Endodermal cell (in vitro differentiated cells): ENCODE data around the gene PBXIP1. TPM values are rescaled to one million over a fixed set of nuclear protein-coding genes. Genes with fewer than 3 reads are reported as not detected.
"Not testable (repeated sequence)": the region's sequence is repeated elsewhere in the genome, so short reads cannot be mapped to it uniquely, and the experiment has no call there.

Source experiments
- DNase-seq: peaks from one replicate; pipeline ENCODE4 v3.0.0-alpha.2; 2017
- H3K27ac ChIP-seq: 2 replicates; pipeline ENCODE4 v1.5.1; 2013; ENCODE audit warnings: mild to moderate bottlenecking, low read depth, low read length, moderate library complexity
- H3K27me3 ChIP-seq: 2 replicates; pipeline ENCODE4 v1.6.1; 2013; ENCODE audit warnings: mild to moderate bottlenecking, low read length, moderate library complexity; ENCODE audit not compliant: insufficient read depth, control insufficient read depth, poor library complexity, severe bottlenecking
- H3K36me3 ChIP-seq: 2 replicates; pipeline ENCODE4 v1.7.0; 2013; ENCODE audit warnings: mild to moderate bottlenecking, low read length, moderate library complexity; ENCODE audit not compliant: control insufficient read depth, insufficient read depth
- H3K4me1 ChIP-seq: one replicate; pipeline ENCODE4 v1.7.0; 2013; ENCODE audit warnings: low read length; ENCODE audit not compliant: control insufficient read depth, insufficient read depth
- H3K4me3 ChIP-seq: 2 replicates; pipeline ENCODE4 v1.5.1; 2013; ENCODE audit warnings: mild to moderate bottlenecking, low read length, moderate library complexity
- H3K9ac ChIP-seq: 2 replicates; pipeline ENCODE4 v1.6.1; 2013; ENCODE audit warnings: mild to moderate bottlenecking, low read length, moderate library complexity; ENCODE audit not compliant: poor library complexity, severe bottlenecking; ENCODE audit errors: extremely low read depth
- H3K9me3 ChIP-seq: 2 replicates; pipeline ENCODE4 v1.6.1; 2013; ENCODE audit warnings: mild to moderate bottlenecking, low read length, moderate library complexity; ENCODE audit not compliant: control insufficient read depth
- H3K27ac Mint-ChIP-seq: 2 replicates; pipeline ENCODE4 v1.8.0; 2020; ENCODE audit warnings: mixed read lengths
- H3K27me3 Mint-ChIP-seq: 2 replicates; pipeline ENCODE4 v1.8.0; 2021; ENCODE audit warnings: mild to moderate bottlenecking, mixed read lengths; ENCODE audit not compliant: insufficient read depth
- H3K36me3 Mint-ChIP-seq: 2 replicates; pipeline ENCODE4 v1.8.0; 2020; ENCODE audit warnings: low read depth, mixed read lengths
- H3K4me1 Mint-ChIP-seq: 2 replicates; pipeline ENCODE4 v1.8.0; 2020; ENCODE audit warnings: mixed read lengths
- H3K4me3 Mint-ChIP-seq: 2 replicates; pipeline ENCODE4 v1.8.0; 2020; ENCODE audit warnings: mild to moderate bottlenecking, moderate library complexity, mixed read lengths
- H3K9me3 Mint-ChIP-seq: 2 replicates; pipeline ENCODE4 v1.8.0; 2020; ENCODE audit warnings: mild to moderate bottlenecking, mixed read lengths
- CTCF ChIP-seq: fragments of 200-600 bp; sonication (generic); conservative IDR thresholded peaks from 2 replicates; pipeline ENCODE4 v1.5.0; 2021; ENCODE audit warnings: antibody characterized with exemption, mild to moderate bottlenecking
- WGBS, 2 experiments: methylation state at CpG; one replicate each; pipeline versions ENCODE4 v1.1.5 to v1.1.7; 2013; ENCODE audit warnings: missing lambda C conversion rate in 2 of 2, mixed read lengths in 1 of 2; ENCODE audit not compliant: insufficient coverage in 1 of 2, insufficient read length in 1 of 2; 5-methylcytosine and 5-hydroxymethylcytosine counted together
- total RNA-seq, 2 donors: library from RNA; stranded (reverse); fragmentation: NEBNext Ultra II Directional in 1 of 2; extraction: Animal tissue kit (Norgen Biotek cat#: 25700) in 1 of 2; gene quantifications; 2 replicates in 1 of 2; 3 replicates in 1 of 2; pipeline ENCODE4 v1.2.1, GENCODE V29; 2021

Gene PBXIP1
- total RNA-seq, 2 donors from 2014 or later, result 42.5 to 61.3 TPM

GRCh38 chr1:154989195-154989860, 33.4 kb upstream of the PBXIP1 start:
- Mint-ChIP-seq H3K36me3 (peaks cover 37% of the 10 kb centered on the region), H3K27ac (peak overlapping the region; percentile 35), H3K9me3 (no peaks in the 10 kb centered on the region), H3K27me3 (no peaks in the 10 kb centered on the region), H3K4me1 (no peaks in the 10 kb centered on the region), H3K4me3 (no peak overlapping the region)
- no peaks in the 10 kb centered on the region for H3K27me3 ChIP-seq
- H3K4me3 ChIP-seq, result no peak overlapping the region
- no peak overlapping the region for H3K9ac ChIP-seq
- no peak overlapping the region for H3K27ac ChIP-seq
- no peak for TF ChIP-seq CTCF
- H3K4me1 ChIP-seq, result no peaks in the 10 kb centered on the region
- peaks cover 42% of the 10 kb centered on the region for H3K36me3 ChIP-seq
- 94% methylated on average over 3 of the region's 3 CpGs; no CpG with 5 or more reads in 1 of the 2 experiments for WGBS, 2 experiments
- no peaks in the 10 kb centered on the region for H3K9me3 ChIP-seq
- no peak for DNase-seq

GRCh38 chr1:154988058-154988954, 32.4 kb upstream of the PBXIP1 start:
- DNase-seq, result no peak
- no peaks in the 10 kb centered on the region for H3K9me3 ChIP-seq
- H3K9ac ChIP-seq, result no peak overlapping the region
- WGBS, 2 experiments, result 94 to 97% methylated on average over 14 to 17 of the region's 17 CpGs
- no peaks in the 10 kb centered on the region for H3K27me3 ChIP-seq
- Mint-ChIP-seq H3K36me3 (peaks cover 37% of the 10 kb centered on the region), H3K9me3 (no peaks in the 10 kb centered on the region), H3K4me3 (no peak overlapping the region), H3K27ac (no peak overlapping the region), H3K27me3 (no peaks in the 10 kb centered on the region), H3K4me1 (peaks cover 4% of the 10 kb centered on the region)
- TF ChIP-seq CTCF, result no peak
- H3K4me1 ChIP-seq, result no peaks in the 10 kb centered on the region
- H3K27ac ChIP-seq, result no peak overlapping the region
- H3K36me3 ChIP-seq, result peaks cover 42% of the 10 kb centered on the region
- no peak overlapping the region for H3K4me3 ChIP-seq

- H3K4me1 Mint-ChIP-seq, result peaks cover 4% of the 10 kb centered on the region
- no peak overlapping the region for H3K27ac ChIP-seq
- H3K4me3 Mint-ChIP-seq, result no peak overlapping the region
- H3K36me3 Mint-ChIP-seq, result peaks cover 39% of the 10 kb centered on the region
- peaks cover 42% of the 10 kb centered on the region for H3K36me3 ChIP-seq
- no peak overlapping the region for H3K27ac Mint-ChIP-seq
- WGBS, 2 experiments, result 93 to 100% methylated on average over 4 to 6 of the region's 6 CpGs
- no peaks in the 10 kb centered on the region for H3K9me3 ChIP-seq
- H3K9ac ChIP-seq, result no peak overlapping the region
- DNase-seq, result no peak
- H3K27me3 ChIP-seq, result no peaks in the 10 kb centered on the region
- TF ChIP-seq CTCF, result no peak
- no peaks in the 10 kb centered on the region for H3K27me3 Mint-ChIP-seq
- no peaks in the 10 kb centered on the region for H3K9me3 Mint-ChIP-seq
- H3K4me1 ChIP-seq, result no peaks in the 10 kb centered on the region
- no peak overlapping the region for H3K4me3 ChIP-seq
Measured at GRCh38 chr1:154987326-154987725, 31.4 kb upstream of the PBXIP1 start.

- H3K27me3 ChIP-seq, H3K9me3 Mint-ChIP-seq, H3K4me1 ChIP-seq, H3K27ac ChIP-seq, H3K4me1 Mint-ChIP-seq, H3K9me3 ChIP-seq, H3K9ac ChIP-seq, H3K4me3 Mint-ChIP-seq, H3K4me3 ChIP-seq, H3K27me3 Mint-ChIP-seq, DNase-seq, H3K27ac Mint-ChIP-seq: not testable (repeated sequence)
- 90 to 97% methylated on average over 2 to 4 of the region's 4 CpGs for WGBS, 2 experiments
- peaks cover 42% of the 10 kb centered on the region for H3K36me3 ChIP-seq
- H3K36me3 Mint-ChIP-seq, result peaks cover 41% of the 10 kb centered on the region
Measured at GRCh38 chr1:154986736-154987135, 30.8 kb upstream of the PBXIP1 start.
